Common myeloid progenitor, CD34-positive (primary cell): Measurements from ENCODE around the gene DAZAP1.

Experiments
- CTCF ChIA-PET: fragments of 350-600 bp; sonication (Branson Sonifier 250); formaldehyde crosslinking; loops from one replicate; lab custom pipeline; 2021; ENCODE audit warnings: antibody characterized with exemption; lab: Charles Lee
- POLR2A ChIA-PET: fragments of 350-600 bp; sonication (Branson Sonifier 250); formaldehyde crosslinking; loops from one replicate; lab custom pipeline; 2021; ENCODE audit warnings: antibody characterized with exemption; lab: Charles Lee
- DNase-seq, 3 donors: peaks; one replicate each; pipeline versions ENCODE4 v3.0.0 to v3.0.0-alpha.2; 2013
- H3K27ac ChIP-seq, 2 experiments: 1 replicate in 1 of 2; 2 replicates in 1 of 2; pipeline ENCODE4 v1.7.0; 2013; ENCODE audit warnings: inconsistent platforms in 2 of 2, low read length in 2 of 2, mild to moderate bottlenecking in 2 of 2, low read depth in 1 of 2, moderate library complexity in 1 of 2; ENCODE audit not compliant: severe bottlenecking in 2 of 2, insufficient read depth in 1 of 2, poor library complexity in 1 of 2
- H3K27me3 ChIP-seq, 5 experiments: replicated peaks in 2 of 5; 1 replicate in 3 of 5; 2 replicates in 2 of 5; pipeline versions ENCODE4 v1.6.1 to v1.7.0; 2013; ENCODE audit warnings: low read length in 4 of 5, mild to moderate bottlenecking in 2 of 5, moderate library complexity in 2 of 5, inconsistent platforms in 1 of 5; ENCODE audit not compliant: insufficient read depth in 5 of 5, control insufficient read depth in 4 of 5
- H3K36me3 ChIP-seq, 4 experiments: 1 replicate in 2 of 4; 2 replicates in 2 of 4; pipeline versions ENCODE4 v1.6.1 to v1.7.0; 2013; ENCODE audit warnings: low read length in 3 of 4, control low read depth in 1 of 4, mild to moderate bottlenecking in 1 of 4; ENCODE audit not compliant: control insufficient read depth in 4 of 4, insufficient read depth in 4 of 4
- H3K4me1 ChIP-seq, 4 experiments: 1 replicate in 3 of 4; 2 replicates in 1 of 4; pipeline versions ENCODE4 v1.6.1 to v1.7.1; 2013; ENCODE audit warnings: low read length in 3 of 4, mild to moderate bottlenecking in 3 of 4, control low read depth in 1 of 4, inconsistent platforms in 1 of 4, moderate library complexity in 1 of 4; ENCODE audit not compliant: control insufficient read depth in 4 of 4, insufficient read depth in 4 of 4; ENCODE audit errors: control extremely low read depth in 1 of 4
- H3K4me3 ChIP-seq, 7 experiments: 1 replicate in 4 of 7; 2 replicates in 3 of 7; pipeline versions ENCODE4 v1.5.1 to v1.7.0; 2013; ENCODE audit warnings: mild to moderate bottlenecking in 7 of 7, low read length in 6 of 7, moderate library complexity in 6 of 7, inconsistent platforms in 2 of 7, low read depth in 2 of 7, control low read depth in 1 of 7; ENCODE audit not compliant: insufficient read depth in 4 of 7, control insufficient read depth in 1 of 7; ENCODE audit errors: extremely low read depth in 1 of 7
- H3K9me3 ChIP-seq, 5 experiments: 1 replicate in 4 of 5; 2 replicates in 1 of 5; pipeline versions ENCODE4 v1.6.1 to v1.7.1; 2013; ENCODE audit warnings: low read length in 4 of 5, mild to moderate bottlenecking in 2 of 5, inconsistent platforms in 1 of 5, low read depth in 1 of 5, moderate library complexity in 1 of 5; ENCODE audit not compliant: control insufficient read depth in 4 of 5, insufficient read depth in 2 of 5; ENCODE audit errors: control extremely low read depth in 1 of 5
- WGBS: methylation state at CpG from one replicate; pipeline ENCODE4 v1.1.5; 2013; ENCODE audit not compliant: insufficient coverage; 5-methylcytosine and 5-hydroxymethylcytosine counted together

DAZAP1 gene

DNA sequence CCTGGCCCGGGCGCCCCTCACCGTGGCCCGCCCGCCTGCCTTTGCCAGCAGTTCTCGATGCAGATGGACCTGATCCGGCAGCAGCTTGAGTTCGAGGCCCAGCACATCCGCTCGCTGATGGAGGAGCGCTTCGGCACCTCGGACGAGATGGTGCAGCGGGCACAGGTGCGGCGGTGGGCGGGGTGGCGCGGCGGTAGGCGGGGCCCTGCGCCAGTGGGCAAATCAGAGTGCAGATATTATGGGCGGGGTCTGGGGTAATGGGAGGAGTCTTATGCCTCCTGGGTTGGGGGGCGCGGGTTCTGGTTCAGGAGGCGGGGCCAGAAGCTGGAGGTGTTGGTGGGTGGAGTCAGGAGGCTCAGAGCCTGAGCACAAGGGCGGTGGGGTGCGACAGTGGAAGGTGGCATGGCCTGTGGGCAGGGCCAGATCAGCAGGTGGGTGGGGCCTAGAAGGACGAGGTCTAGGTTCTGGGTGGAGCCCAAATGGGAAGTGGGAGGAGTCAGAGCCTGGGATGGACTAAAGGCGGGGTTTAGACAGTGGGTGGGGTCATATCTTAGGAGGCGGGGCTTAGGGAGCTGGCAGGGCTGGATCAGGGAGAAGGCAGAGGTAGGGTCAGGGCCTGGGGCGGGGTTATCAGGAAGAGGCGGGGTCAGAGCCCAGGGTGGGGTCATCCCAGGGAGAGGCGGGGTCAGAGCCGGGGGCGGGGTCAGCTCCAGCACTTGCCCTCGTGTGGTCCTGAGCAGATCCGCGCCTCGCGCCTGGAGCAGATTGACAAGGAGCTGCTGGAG, 48.1 kb downstream of the DAZAP1 start:
- H3K27me3 ChIP-seq = peaks cover 0 to 80% (median 37%) of the 10 kb centered on the region in 5 experiments

DNA sequence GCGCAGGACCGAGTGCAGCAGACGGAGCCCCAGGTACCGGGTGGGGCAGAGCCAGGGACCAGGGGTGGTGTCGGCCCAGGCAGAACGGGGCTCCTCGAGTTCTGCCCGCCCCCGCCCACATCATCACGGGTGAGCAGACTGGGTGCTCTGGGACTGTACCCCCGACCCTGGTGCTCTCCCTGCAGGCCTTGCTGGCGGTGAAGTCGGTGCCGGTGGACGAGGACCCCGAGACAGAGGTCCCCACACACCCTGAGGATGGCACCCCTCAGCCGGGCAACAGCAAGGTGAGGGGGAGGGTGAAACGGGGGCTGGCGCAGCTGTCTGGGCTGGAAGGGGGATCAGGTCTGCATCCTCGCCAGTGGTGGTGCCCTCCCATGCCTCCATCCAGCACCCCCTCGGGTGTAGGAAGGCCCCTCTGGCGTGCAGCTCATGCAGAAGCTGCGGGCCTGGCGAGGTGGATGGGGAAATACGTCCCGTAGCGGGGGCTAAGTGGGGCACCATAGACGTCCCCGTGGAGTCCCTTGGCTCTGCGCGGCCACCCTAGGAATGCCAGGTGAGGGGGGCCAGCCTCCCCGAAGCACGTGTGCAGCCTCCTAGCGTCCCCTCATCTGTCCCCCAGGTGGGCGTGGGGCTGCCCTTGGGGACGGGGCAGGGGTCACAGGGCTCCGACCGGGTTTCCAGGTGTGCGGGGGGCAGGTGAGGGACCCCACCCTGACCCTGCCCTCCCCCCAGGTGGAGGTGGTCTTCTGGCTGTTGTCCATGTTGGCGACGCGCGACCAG, 48.9 kb downstream of the DAZAP1 start:
- CTCF ChIA-PET = interaction anchor here (0.9 to 7.3 kb wide), 6 partner anchors 11 to 20 kb away, joined by 3 to 49 read pairs (median 10); no protein-coding TSS in a partner anchor
- POLR2A ChIA-PET = no interaction called here
- Histone ChIP-seq H3K9me3 (no peaks in the 10 kb centered on the region), H3K4me1 (peaks cover 0 to 35% (median 24%) of the 10 kb centered on the region in 4 experiments), H3K27me3 (peaks cover 0 to 73% (median 29%) of the 10 kb centered on the region in 5 experiments), H3K4me3 (peak overlapping the region in 1 of 7 experiments; percentile 26), H3K27ac (no peak overlapping the region), H3K36me3 (peaks cover 0 to 3% (median 0%) of the 10 kb centered on the region in 4 experiments)
- no peak for DNase-seq
- WGBS = 24% methylated on average over 30 of the region's 43 CpGs

More for the DNA sequence above, 48.1 kb downstream of the DAZAP1 start:
- ChIA-PET POLR2A (interaction anchor here (1.0 kb wide), 1 partner anchor 10 kb away, joined by 4 read pairs; no protein-coding TSS in a partner anchor), CTCF (interaction anchor here (0.9 to 7.3 kb wide), 5 partner anchors 12 to 21 kb away, joined by 3 to 49 read pairs (median 6); no protein-coding TSS in a partner anchor)
- Histone ChIP-seq H3K27ac (no peak overlapping the region), H3K4me1 (peaks cover 0 to 35% (median 24%) of the 10 kb centered on the region in 4 experiments), H3K36me3 (peaks cover 0 to 3% (median 0%) of the 10 kb centered on the region in 4 experiments), H3K9me3 (no peaks in the 10 kb centered on the region), H3K4me3 (peak overlapping the region in 2 of 7 experiments; percentile 13 to 26)
- DNase-seq = peak; percentile 74 to 82 (median 79)
- 1% methylated on average over 29 of the region's 42 CpGs for WGBS

DNA sequence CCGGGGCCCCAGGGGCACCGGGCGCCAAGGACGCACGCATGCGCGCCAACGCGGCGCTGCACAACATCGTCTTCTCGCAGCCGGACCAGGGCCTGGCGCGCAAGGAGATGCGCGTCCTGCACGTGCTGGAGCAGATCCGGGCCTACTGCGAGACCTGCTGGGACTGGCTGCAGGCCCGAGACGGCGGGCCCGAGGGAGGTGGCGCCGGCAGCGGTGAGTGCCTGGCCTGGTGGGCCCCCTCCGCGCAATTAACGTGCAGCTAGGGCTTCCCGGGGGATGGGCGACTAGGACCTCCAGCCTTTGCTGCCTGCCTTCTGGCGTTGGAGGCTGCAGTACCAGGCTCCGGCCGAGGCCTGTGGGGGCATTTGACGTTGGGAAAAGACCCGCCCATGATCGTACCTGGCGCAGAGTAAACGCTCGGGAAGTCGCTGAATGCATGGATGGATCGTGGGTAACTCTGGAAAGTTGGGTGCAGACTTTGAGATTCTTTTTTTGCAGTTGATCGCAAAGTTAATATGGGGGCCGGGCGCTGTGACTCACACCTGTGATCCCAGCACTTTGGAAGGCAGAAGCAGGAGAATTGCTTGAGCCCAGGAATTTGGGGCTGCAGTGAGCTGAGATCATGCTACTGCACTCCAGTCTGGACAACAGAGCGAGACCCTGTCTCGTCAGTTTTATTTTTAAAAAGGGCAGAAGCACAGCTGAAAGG, 49.8 kb downstream of the DAZAP1 start:
- H3K4me3 ChIP-seq = no peak overlapping the region
- CTCF ChIA-PET = interaction anchor here (2.6 to 7.3 kb wide), 3 partner anchors 10 to 16 kb away, joined by 6 to 49 read pairs (median 15); no protein-coding TSS in a partner anchor
- peaks cover 0 to 64% (median 25%) of the 10 kb centered on the region in 5 experiments for H3K27me3 ChIP-seq
- peaks cover 0 to 3% (median 0%) of the 10 kb centered on the region in 4 experiments for H3K36me3 ChIP-seq
- DNase-seq = no peak
- peaks cover 0 to 35% (median 24%) of the 10 kb centered on the region in 4 experiments for H3K4me1 ChIP-seq
- no peak overlapping the region for H3K27ac ChIP-seq
- POLR2A ChIA-PET = no interaction called here
- 18% methylated on average over 43 of the region's 48 CpGs for WGBS
- no peaks in the 10 kb centered on the region for H3K9me3 ChIP-seq

DNA sequence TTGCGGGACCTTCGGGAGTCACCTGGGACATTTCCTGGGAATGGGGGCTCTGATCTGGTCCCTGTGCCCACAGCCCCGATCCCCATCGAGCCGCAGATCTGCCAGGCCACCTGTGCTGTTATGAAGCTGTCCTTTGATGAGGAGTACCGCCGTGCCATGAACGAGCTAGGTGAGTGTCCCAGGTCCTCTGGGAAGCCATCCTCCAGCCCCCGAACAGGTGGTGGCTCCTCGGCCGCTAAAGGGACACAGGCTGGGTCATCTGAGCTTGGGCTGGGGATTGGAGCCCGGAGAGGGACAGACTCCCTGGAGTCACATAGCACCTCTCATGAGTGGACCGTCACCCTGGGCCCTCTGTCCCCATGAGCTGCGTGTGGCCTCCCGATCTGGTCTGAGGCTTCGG, 50.5 kb downstream of the DAZAP1 start:
- ChIA-PET POLR2A (no interaction called here), CTCF (interaction anchor here (1.0 to 7.3 kb wide), 4 partner anchors 9 to 15 kb away, joined by 3 to 49 read pairs (median 10); no protein-coding TSS in a partner anchor)
- H3K36me3 ChIP-seq = peaks cover 0 to 3% (median 0%) of the 10 kb centered on the region in 4 experiments
- H3K4me3 ChIP-seq = no peak overlapping the region
- 91% methylated on average over 16 of the region's 16 CpGs for WGBS
- H3K27ac ChIP-seq = no peak overlapping the region
- no peak for DNase-seq
- H3K4me1 ChIP-seq = peaks cover 0 to 35% (median 24%) of the 10 kb centered on the region in 4 experiments
- H3K27me3 ChIP-seq = peaks cover 0 to 57% (median 25%) of the 10 kb centered on the region in 5 experiments
- no peaks in the 10 kb centered on the region for H3K9me3 ChIP-seq

DNA sequence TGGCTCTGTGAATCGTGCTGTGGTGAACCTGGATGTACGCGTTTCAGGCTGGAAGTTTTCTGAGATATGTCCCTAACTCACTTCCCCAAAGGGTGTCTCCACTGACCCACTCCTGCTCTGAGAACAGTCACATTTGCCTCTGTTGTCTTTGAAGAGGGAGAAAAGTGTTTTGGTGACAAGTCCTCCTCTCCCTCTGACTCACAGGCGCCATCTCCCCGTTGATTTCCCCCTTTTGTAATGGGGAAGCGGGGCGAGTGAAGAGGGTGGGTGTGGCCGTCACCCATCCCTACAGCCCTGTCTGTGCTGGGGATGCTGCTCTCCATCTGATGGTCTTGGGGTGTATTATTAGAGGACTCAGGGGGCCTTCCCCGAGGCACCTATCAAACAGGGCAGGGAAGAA, 52.1 kb downstream of the DAZAP1 start:
- ChIA-PET CTCF (interaction anchor here (3.1 to 7.3 kb wide), 2 partner anchors 8 to 17 kb away, joined by 15 to 49 read pairs; no protein-coding TSS in a partner anchor), POLR2A (no interaction called here)
- Histone ChIP-seq H3K9me3 (no peaks in the 10 kb centered on the region), H3K27ac (no peak overlapping the region), H3K4me1 (peaks cover 0 to 25% (median 21%) of the 10 kb centered on the region in 4 experiments), H3K27me3 (peaks cover 0 to 46% (median 19%) of the 10 kb centered on the region in 5 experiments), H3K36me3 (peaks cover 0 to 3% (median 0%) of the 10 kb centered on the region in 4 experiments), H3K4me3 (no peak overlapping the region)
- no peak for DNase-seq
- 86% methylated on average over 6 of the region's 9 CpGs for WGBS
